Activated CD4-positive, CD25-positive, alpha-beta regulatory T cell treated with anti-CD3 and anti-CD28 coated beads, Interleukin-2, amount 50 U/mL, for 72 hours (primary cell): ENCODE results near the gene AKAP12.
A peak's percentile ranks its signal among the peaks of the same experiment; 100 is the strongest.

Experiments
- DNase-seq: peaks from one replicate; pipeline ENCODE4 v3.0.0; 2021

The AKAP12 gene

GRCh38 chr6:151385177-151385576 lies 145.4 kb downstream of the AKAP12 start:
- no peak for DNase-seq

- DNase-seq, result no peak
Observed at GRCh38 chr6:151387175-151387970, 147.6 kb downstream of the AKAP12 start.

- no peak for DNase-seq
Observed at GRCh38 chr6:151388236-151388635, 148.5 kb downstream of the AKAP12 start.

- no peak for DNase-seq
Observed at GRCh38 chr6:151388997-151389617, 149.3 kb downstream of the AKAP12 start.

- no peak for DNase-seq
Observed at GRCh38 chr6:151389618-151390275, 150.0 kb downstream of the AKAP12 start.

GRCh38 chr6:151390276-151390850 lies 150.6 kb downstream of the AKAP12 start:
- peak; percentile 98 for DNase-seq

GRCh38 chr6:151390851-151391470 lies 151.2 kb downstream of the AKAP12 start:
- peak; percentile 84 for DNase-seq

GRCh38 chr6:151391471-151392413 lies 152.0 kb downstream of the AKAP12 start, which contains the start of gene ZBTB2:
Gene ZBTB2 (minus strand): TSS chr6:151391559. CDS start chr6:151373637, 17,922 bp downstream.
- peak; percentile 69 for DNase-seq

- DNase-seq, result no peak
Observed at GRCh38 chr6:151392427-151392826, 152.7 kb downstream of the AKAP12 start.

GRCh38 chr6:151393410-151393809 lies 153.6 kb downstream of the AKAP12 start:
- DNase-seq, result no peak

- no peak for DNase-seq
Observed at GRCh38 chr6:151399679-151400078, 159.9 kb downstream of the AKAP12 start.

- no peak for DNase-seq
Observed at GRCh38 chr6:151400473-151400872, 160.7 kb downstream of the AKAP12 start.

GRCh38 chr6:151402228-151402627 lies 162.5 kb downstream of the AKAP12 start:
- DNase-seq, result no peak

GRCh38 chr6:151403919-151404308 lies 164.1 kb downstream of the AKAP12 start:
- DNase-seq, result no peak
